HFF-Myc (cell line): Measurements from ENCODE around the gene RRAS2.

Experiments used
- DNase-seq: peaks from one replicate; pipeline ENCODE4 v3.0.0-alpha.2; 2011; ENCODE audit warnings: low read depth; ENCODE audit errors: extremely low read depth
- H3K4me3 ChIP-seq: replicated peaks from 2 replicates; pipeline ENCODE4 v1.5.1; 2011; ENCODE audit warnings: low read depth, mild to moderate bottlenecking, control low read depth, low read length
- TF ChIP-seq, protein P1 (sequence below): IDR thresholded peaks from 2 replicates; pipeline ENCODE4 v1.5.1; 2012; ENCODE audit warnings: mild to moderate bottlenecking, low read depth, low read length, control low read depth; ENCODE audit errors: missing control alignments

Gene RRAS2

DNA sequence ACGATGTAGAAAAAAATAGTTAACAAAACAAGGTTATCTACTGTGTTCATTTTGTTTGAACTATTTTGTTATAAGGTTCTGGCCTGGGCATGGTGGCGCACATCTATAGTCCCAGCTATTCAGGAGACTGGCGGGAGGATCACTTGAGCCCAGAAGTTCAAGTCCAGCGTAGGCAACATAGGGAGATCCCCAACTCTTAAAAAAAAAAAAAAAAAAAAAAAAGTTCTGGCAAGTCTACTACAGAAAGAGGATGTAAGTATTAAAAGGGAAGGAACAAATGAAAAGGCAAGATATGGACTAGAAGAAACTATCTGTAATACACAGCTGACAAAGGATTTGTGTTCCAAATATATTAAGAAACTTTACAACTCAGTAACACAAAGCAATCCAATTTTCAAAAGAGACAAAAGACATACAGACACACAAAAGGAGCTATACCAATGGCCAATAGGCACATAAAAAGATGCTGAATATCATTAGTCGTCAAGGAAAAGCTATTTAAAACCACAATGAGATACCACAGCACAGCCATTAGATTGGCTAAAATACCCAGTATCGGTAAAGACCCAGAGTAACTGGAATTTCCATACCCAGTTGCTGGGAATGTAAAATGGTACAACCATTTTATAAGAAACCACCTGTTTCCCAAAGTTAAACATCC is 27.4 kb downstream of the RRAS2 start:
- TF ChIP-seq, protein P1, sequence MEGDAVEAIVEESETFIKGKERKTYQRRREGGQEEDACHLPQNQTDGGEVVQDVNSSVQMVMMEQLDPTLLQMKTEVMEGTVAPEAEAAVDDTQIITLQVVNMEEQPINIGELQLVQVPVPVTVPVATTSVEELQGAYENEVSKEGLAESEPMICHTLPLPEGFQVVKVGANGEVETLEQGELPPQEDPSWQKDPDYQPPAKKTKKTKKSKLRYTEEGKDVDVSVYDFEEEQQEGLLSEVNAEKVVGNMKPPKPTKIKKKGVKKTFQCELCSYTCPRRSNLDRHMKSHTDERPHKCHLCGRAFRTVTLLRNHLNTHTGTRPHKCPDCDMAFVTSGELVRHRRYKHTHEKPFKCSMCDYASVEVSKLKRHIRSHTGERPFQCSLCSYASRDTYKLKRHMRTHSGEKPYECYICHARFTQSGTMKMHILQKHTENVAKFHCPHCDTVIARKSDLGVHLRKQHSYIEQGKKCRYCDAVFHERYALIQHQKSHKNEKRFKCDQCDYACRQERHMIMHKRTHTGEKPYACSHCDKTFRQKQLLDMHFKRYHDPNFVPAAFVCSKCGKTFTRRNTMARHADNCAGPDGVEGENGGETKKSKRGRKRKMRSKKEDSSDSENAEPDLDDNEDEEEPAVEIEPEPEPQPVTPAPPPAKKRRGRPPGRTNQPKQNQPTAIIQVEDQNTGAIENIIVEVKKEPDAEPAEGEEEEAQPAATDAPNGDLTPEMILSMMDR, result no peak
- H3K4me3 ChIP-seq, result no peak overlapping the region
- no peak for DNase-seq

DNA sequence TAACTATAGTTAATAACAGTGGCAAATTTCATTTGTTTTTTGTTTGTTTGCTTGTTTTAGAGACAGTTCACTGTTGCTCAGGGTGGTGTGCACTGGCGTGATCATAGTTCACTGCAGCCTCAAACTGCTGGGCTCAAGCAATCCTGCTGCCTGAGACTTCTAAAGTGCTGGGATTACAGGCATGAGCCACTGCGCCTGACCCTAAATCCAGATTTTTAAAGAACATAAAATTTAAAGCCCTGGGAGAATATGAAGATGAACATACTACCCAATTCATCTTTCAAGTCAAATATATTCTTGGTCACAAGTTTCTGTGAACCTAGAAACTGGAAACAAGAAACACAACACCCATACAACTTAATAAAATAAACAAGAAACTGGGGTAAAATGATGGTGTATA is 28.1 kb downstream of the RRAS2 start:
- no peak overlapping the region for H3K4me3 ChIP-seq
- no peak for DNase-seq
- TF ChIP-seq, protein P1, result no peak

DNA sequence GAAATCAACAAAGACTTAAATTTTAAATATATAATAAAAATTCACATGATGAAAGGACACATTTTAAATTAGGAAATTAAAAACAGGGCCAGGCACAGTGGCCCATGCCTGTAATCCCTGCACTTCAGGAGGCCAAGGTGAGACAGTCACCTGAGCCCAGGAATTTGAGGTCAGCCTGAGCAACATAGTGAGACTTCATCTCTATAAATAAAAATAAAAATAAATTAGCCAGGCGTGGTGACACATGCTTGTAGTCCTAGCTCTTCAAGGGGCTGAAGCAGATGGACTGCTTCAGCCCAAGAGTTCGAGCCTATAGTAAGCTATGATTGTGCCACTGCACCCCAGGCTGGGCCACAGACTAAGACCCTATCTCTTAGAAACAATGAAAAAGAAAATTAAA is 29.3 kb downstream of the RRAS2 start:
- H3K4me3 ChIP-seq, result no peak overlapping the region
- TF ChIP-seq, protein P1, result no peak
- DNase-seq, result no peak

DNA sequence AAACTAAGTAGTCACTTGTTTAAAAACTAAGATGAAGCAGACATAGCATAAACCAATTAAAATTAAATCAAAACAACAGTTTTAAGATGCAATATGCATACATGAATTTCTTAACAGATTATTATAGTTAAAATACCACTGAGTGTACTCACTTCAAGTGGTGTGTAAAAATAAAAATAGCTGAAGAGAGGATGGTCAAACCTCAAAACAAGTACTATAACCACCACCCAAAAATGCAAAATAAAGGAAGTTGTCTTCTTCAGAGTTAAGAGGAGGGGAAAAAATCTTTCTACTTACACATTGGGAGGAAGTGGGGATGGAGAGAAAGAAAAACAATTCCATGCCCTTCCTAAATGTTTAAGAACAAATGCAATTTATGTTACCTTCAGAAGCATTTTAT is 31.9 kb downstream of the RRAS2 start:
- DNase-seq, result no peak
- H3K4me3 ChIP-seq, result no peak overlapping the region
- TF ChIP-seq, protein P1, result no peak

DNA sequence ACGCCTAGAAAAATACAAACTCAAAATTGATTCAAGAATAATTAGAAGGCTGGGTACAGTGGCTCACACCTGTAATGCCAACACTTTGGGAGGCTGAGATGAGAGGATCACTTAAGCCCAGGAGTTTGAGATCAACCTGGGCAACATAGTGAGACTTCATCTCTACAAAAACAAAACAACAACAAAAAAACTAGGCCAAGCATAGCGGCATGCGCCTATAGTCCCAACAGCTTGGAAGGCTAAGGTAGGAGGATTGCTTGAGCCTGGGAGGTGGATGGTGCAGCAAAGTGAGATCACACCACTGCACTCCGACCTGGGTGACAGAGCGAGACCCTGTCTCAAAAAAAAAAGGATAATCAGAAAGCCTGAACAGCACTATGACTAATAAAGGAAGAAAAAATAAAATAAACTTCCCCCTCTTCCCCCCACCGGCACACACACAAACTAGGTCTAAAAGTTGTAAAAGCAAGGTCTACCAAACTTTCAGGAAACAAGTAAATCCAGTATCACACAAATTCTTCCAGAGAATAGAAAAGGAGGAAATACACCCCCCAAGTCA is 35.8 kb downstream of the RRAS2 start:
- TF ChIP-seq, protein P1, result no peak
- no peak overlapping the region for H3K4me3 ChIP-seq
- DNase-seq, result no peak

DNA sequence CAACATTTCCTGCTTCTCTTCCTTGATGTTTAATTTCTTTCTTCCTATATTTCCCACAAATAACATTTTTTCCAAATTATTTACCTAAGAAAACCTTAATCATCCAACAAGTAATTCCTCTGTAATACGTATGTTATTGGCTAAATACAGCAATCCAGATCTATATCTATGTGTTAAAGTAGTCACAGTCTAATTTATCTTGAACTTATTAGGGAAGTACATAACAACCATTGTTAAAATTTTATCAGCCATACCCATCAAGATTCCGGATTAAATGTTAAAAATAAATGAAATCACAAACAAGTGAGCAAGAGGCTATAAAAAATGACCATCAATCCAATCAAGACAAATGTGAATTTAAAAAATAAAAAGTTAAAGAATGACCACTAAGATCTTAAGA is 36.5 kb downstream of the RRAS2 start:
- no peak overlapping the region for H3K4me3 ChIP-seq
- DNase-seq, result no peak
- TF ChIP-seq, protein P1, result no peak

DNA sequence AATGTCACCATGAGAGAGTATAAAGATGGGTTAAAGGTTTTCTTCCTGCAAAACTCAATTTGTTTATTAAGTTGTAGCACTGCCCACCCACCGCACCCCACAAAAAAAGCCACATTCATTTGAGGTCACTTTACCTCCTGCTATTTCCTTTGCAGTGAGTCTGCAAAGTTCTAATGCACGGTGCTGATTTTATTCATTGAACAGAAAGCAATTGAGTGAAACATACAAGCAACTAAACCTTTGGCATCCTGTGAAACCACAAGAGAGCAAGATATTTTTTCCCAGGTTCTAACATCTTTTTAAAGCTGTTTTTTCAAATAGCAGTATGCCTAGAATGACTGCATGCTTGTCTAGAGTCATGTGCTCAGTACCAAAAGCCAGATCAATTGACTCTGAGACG is 39.0 kb downstream of the RRAS2 start:
- TF ChIP-seq, protein P1, result no peak
- DNase-seq, result no peak
- H3K4me3 ChIP-seq, result no peak overlapping the region
